Endothelial cell (in vitro differentiated cells): ENCODE measurements around the gene MFSD12. TPM values are rescaled to one million over a fixed set of nuclear protein-coding genes. Genes with fewer than 3 reads are reported as not detected.
A peak's percentile ranks its signal among the peaks of the same experiment; 100 is the strongest.

Experiments
- DNase-seq: peaks from one replicate; pipeline ENCODE4 v3.0.0; 2021; ENCODE audit warnings: low spot score
- H3K27ac Mint-ChIP-seq: one replicate; pipeline ENCODE4 v1.8.0; 2021; ENCODE audit warnings: mixed read lengths, inconsistent platforms; ENCODE audit not compliant: unreplicated experiment
- H3K27me3 Mint-ChIP-seq: one replicate; pipeline ENCODE4 v1.8.0; 2021; ENCODE audit warnings: mild to moderate bottlenecking, moderate library complexity, mixed read lengths, inconsistent platforms; ENCODE audit not compliant: unreplicated experiment
- H3K36me3 Mint-ChIP-seq: one replicate; pipeline ENCODE4 v1.8.0; 2021; ENCODE audit warnings: mild to moderate bottlenecking, low read depth, mixed read lengths, inconsistent platforms; ENCODE audit not compliant: unreplicated experiment
- H3K4me1 Mint-ChIP-seq: one replicate; pipeline ENCODE4 v1.8.0; 2021; ENCODE audit warnings: mild to moderate bottlenecking, mixed read lengths, inconsistent platforms; ENCODE audit not compliant: unreplicated experiment
- H3K4me3 Mint-ChIP-seq: one replicate; pipeline ENCODE4 v1.8.0; 2021; ENCODE audit warnings: mild to moderate bottlenecking, mixed read lengths, inconsistent platforms; ENCODE audit not compliant: unreplicated experiment
- H3K9me3 Mint-ChIP-seq: one replicate; pipeline ENCODE4 v1.8.0; 2021; ENCODE audit warnings: mixed read lengths, inconsistent platforms; ENCODE audit not compliant: unreplicated experiment
- total RNA-seq: library from RNA; stranded (reverse); fragmentation: NEBNext Ultra II Directional; extraction: Animal tissue kit (Norgen Biotek cat#: 25700); gene quantifications from one replicate; pipeline ENCODE4 v1.2.1, GENCODE V29; 2021; ENCODE audit not compliant: unreplicated experiment
- TF ChIP-seq, protein P1 (sequence below): fragments of 200-600 bp; sonication (generic); IDR thresholded peaks from one replicate; pipeline ENCODE4 v1.5.0; 2021; ENCODE audit warnings: antibody characterized with exemption; ENCODE audit not compliant: unreplicated experiment

The MFSD12 gene
- total RNA-seq, 1 donor from 2014 or later: 54.5 TPM

DNA sequence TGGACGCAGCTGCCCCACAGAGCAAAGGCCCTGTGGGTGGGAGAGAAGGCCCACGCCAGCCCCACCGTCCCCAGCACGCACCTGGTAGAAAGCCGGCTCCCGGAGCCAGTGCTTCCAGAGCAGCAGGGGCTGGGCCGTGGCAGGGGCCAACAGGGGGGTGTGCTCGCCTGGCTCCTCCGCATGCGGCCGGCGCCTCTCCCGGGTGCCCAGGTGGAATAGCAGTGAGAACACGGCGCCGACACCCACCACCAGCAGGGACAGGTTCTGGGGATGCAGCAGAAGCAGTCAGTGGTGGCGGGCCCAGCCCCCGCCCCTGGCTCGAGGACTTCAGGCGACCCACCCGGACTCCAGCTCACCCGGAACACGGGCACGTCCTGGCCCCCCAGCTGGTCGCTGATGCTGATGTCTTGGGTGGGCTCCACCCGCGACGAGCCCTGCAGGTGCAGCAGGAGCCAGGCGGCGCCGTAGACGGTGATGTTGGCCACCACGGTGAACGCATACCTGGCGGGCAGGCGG is 9.6 kb downstream of the MFSD12 start:
- Mint-ChIP-seq H3K36me3 (peaks cover 5% of the 10 kb centered on the region), H3K4me3 (no peak overlapping the region), H3K27ac (no peak overlapping the region), H3K27me3 (peaks cover 10% of the 10 kb centered on the region), H3K9me3 (no peaks in the 10 kb centered on the region), H3K4me1 (peaks cover 4% of the 10 kb centered on the region)
- DNase-seq: no peak
- TF ChIP-seq, protein P1, sequence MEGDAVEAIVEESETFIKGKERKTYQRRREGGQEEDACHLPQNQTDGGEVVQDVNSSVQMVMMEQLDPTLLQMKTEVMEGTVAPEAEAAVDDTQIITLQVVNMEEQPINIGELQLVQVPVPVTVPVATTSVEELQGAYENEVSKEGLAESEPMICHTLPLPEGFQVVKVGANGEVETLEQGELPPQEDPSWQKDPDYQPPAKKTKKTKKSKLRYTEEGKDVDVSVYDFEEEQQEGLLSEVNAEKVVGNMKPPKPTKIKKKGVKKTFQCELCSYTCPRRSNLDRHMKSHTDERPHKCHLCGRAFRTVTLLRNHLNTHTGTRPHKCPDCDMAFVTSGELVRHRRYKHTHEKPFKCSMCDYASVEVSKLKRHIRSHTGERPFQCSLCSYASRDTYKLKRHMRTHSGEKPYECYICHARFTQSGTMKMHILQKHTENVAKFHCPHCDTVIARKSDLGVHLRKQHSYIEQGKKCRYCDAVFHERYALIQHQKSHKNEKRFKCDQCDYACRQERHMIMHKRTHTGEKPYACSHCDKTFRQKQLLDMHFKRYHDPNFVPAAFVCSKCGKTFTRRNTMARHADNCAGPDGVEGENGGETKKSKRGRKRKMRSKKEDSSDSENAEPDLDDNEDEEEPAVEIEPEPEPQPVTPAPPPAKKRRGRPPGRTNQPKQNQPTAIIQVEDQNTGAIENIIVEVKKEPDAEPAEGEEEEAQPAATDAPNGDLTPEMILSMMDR: no peak

DNA sequence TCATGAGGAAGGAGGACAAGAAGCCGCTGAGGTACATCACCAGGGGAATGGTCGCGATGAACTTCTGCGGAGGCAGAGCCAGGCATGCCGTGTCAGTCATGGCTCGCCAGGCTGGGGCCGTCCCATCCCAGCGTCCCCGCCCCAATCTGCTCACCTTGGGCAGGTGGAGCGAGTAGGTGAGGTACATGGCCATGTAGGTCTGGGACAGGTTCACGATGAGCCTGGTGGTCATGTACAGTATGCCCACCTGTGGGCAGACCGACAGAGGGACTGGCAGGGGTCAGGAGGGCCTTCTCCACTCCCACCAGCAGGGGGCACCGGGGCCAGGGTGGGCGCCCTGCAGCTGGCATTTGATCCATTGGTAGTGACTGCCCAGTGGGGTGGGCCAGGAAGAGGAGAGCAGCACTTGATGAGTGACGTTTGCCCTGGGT is 10.1 kb downstream of the MFSD12 start:
- no peak for DNase-seq
- Mint-ChIP-seq H3K27ac (no peak overlapping the region), H3K4me3 (no peak overlapping the region), H3K27me3 (peaks cover 10% of the 10 kb centered on the region), H3K9me3 (no peaks in the 10 kb centered on the region), H3K36me3 (peaks cover 5% of the 10 kb centered on the region), H3K4me1 (peaks cover 4% of the 10 kb centered on the region)
- TF ChIP-seq, protein P1: peak; percentile 68

DNA sequence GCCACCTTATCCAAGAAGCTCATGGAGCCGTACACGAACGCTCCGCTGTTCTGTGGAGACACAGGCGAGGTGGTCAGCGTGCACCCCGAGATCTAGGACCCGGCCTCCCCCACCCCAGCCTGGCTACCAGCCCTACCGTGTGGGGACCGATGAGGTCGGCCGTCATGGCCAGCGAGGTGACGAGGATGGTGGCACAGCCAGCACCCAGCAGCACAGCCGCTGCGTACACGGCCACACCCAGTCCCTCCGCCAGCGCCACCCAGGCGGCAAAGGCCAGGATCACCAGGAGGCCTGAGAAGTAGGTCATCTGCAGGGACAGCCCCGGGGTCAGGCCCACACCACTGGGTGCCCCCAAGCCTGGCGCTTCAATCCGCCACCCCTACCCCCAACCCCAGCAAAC is 11.3 kb downstream of the MFSD12 start:
- Mint-ChIP-seq H3K27ac (no peak overlapping the region), H3K4me1 (no peaks in the 10 kb centered on the region), H3K9me3 (no peaks in the 10 kb centered on the region), H3K4me3 (no peak overlapping the region), H3K36me3 (peaks cover 5% of the 10 kb centered on the region), H3K27me3 (peaks cover 14% of the 10 kb centered on the region)
- no peak for DNase-seq
- TF ChIP-seq, protein P1: no peak

DNA sequence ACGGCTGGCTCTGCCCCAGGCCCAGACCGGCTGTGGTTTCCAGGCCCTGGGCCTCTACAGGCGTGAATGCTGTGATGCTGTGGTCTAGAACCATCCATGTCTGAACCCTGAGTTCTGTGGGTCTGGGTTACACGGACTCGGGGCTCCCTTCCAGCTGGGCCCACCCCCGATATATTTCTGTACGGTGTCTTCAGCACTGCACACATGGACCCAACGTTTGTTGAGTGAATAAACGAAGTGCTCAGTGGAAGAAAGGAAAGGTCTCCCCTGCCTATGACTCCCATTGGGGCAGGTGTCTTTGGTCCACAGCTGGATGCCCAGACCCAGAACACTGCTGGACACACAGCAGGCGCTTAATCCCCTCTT is 11.7 kb downstream of the MFSD12 start:
- DNase-seq: no peak
- TF ChIP-seq, protein P1: no peak
- Mint-ChIP-seq H3K36me3 (peaks cover 5% of the 10 kb centered on the region), H3K27me3 (peaks cover 14% of the 10 kb centered on the region), H3K4me1 (no peaks in the 10 kb centered on the region), H3K4me3 (peak overlapping the region; percentile 37), H3K9me3 (no peaks in the 10 kb centered on the region), H3K27ac (no peak overlapping the region)

DNA sequence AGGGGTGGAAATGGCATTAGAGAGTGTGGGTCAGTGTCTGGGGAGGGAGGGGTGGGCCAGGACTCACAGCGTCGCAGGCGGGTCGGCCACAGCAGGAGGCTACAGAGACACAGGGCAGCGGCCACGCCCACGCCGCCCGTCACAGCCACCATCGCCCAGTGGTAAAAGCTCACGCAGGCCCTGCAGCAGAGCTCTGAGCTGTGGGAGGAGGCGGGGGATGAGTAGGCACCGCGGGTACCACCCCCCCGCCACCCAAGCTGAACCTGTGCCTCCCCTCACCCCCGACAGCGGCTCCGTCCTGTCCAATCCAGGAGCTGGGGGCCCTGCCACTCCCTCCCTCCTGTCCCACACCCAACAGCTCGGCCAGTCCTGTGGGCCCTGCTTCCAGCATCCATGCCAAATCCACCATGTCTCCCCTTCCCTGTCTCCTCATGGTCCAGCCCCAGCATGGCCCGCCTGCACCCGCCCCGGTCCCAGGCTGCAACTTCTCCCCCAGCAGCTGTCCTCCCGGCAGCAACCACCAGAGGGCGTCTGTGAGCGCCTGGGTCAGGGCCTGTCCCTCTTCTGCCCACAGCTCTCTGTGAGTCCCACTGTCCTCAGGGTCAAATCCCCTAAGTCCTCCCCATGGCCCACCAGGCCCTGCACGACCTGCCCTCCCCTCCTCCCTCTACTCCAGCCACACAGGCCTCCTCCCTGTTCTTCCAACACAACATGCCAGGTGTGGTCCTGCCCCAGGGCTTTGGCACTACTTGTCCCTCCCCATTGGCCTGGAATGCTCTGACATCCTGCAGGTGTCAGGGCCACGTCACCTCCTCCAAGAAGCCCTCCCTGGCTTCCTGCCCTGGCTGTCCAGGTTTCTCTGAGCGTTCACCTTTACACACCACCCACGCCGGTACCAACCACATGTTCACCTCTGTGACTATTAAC is 12.4 kb downstream of the MFSD12 start:
- peak; percentile 95 for DNase-seq
- H3K4me3 Mint-ChIP-seq: no peak overlapping the region
- H3K27ac Mint-ChIP-seq: peak overlapping the region; percentile 42
- peaks cover 5% of the 10 kb centered on the region for H3K36me3 Mint-ChIP-seq
- H3K27me3 Mint-ChIP-seq: peaks cover 13% of the 10 kb centered on the region
- no peaks in the 10 kb centered on the region for H3K9me3 Mint-ChIP-seq
- no peaks in the 10 kb centered on the region for H3K4me1 Mint-ChIP-seq
- TF ChIP-seq, protein P1: peak; percentile 97
